Breast epithelium (tissue), 4 donors: ENCODE measurements around the gene NSUN2. TPM values are rescaled to one million over a fixed set of nuclear protein-coding genes. Genes with fewer than 3 reads are reported as not detected.

Source experiments
- DNase-seq, 2 donors: peaks; one replicate each; pipeline ENCODE4 v3.0.0-alpha.2; 2019; ENCODE audit warnings: low spot score in 2 of 2
- H3K27ac ChIP-seq, 2 donors: fragments of 200-600 bp; sonication (generic) in 1 of 2; one replicate each; pipeline ENCODE4 v1.5.1; 2016 to 2019; ENCODE audit warnings: mild to moderate bottlenecking in 1 of 2
- H3K27me3 ChIP-seq, 2 donors: fragments of 200-600 bp; sonication (generic) in 1 of 2; one replicate each; pipeline versions ENCODE4 v1.5.1 to v1.6.0; 2017 to 2019; ENCODE audit warnings: control low read depth in 1 of 2, mild to moderate bottlenecking in 1 of 2
- H3K36me3 ChIP-seq: fragments of 200-600 bp; one replicate; pipeline ENCODE4 v1.5.1; 2019
- H3K4me1 ChIP-seq, 2 donors: fragments of 200-600 bp; sonication (generic); one replicate each; pipeline ENCODE4 v1.5.1; 2016 to 2019; ENCODE audit warnings: control low read depth in 1 of 2
- H3K4me3 ChIP-seq, 3 donors: fragments of 200-600 bp; sonication (generic); 1 replicate in 2 of 3; 2 replicates in 1 of 3; pipeline ENCODE4 v1.5.1; 2016 to 2019; ENCODE audit warnings: mild to moderate bottlenecking in 3 of 3, moderate library complexity in 2 of 3
- H3K9me3 ChIP-seq, 2 donors: fragments of 200-600 bp; sonication (generic) in 1 of 2; one replicate each; pipeline ENCODE4 v1.5.1; 2016 to 2019; ENCODE audit warnings: control low read depth in 1 of 2
- CTCF ChIP-seq, 3 donors: fragments of 450-650 bp; IDR thresholded peaks; one replicate each; pipeline ENCODE4 v1.5.1; 2016 to 2017; ENCODE audit warnings: antibody characterized with exemption in 3 of 3, mild to moderate bottlenecking in 3 of 3, moderate library complexity in 3 of 3
- POLR2A ChIP-seq: fragments of 450-650 bp; IDR thresholded peaks from one replicate; pipeline ENCODE4 v1.6.1; 2016; ENCODE audit warnings: antibody characterized with exemption, mild to moderate bottlenecking, moderate library complexity
- POLR2AphosphoS5 ChIP-seq, 3 donors: sonication (generic); formaldehyde crosslinking; IDR thresholded peaks; one replicate each; pipeline ENCODE4 v1.6.1; 2017; ENCODE audit warnings: antibody characterized with exemption in 3 of 3
- intact Hi-C: fragments of 100-400 bp; cut with DNase I; formaldehyde crosslinking; loops from one replicate; pipeline ENCODE4 v1.15.1; 2023; ENCODE audit warnings: low total_unique reads
- total RNA-seq, 3 donors: library from RNA; depleted of rRNA; stranded (reverse); fragments of >200 nt; gene quantifications; one replicate each; pipeline ENCODE4 v1.1.0, GENCODE V29; 2016

Gene NSUN2
- total RNA-seq, 3 donors from 2014 or later, result 36.8 to 58.7 (median 55.6) TPM

GRCh38 chr5:6552612-6553011, 80.2 kb downstream of the NSUN2 start:
- no peak for DNase-seq
- intact Hi-C loops, result no loop called here
- TF ChIP-seq POLR2AphosphoS5 (IDR thresholded peaks at IDR 0.05) (no peak), POLR2A (no peak), CTCF (IDR thresholded peaks at IDR 0.05) (no peak)
- Histone ChIP-seq H3K27me3 (peaks cover 0 to 5% of the 10 kb centered on the region in 2 donors), H3K4me3 (no peak overlapping the region), H3K9me3 (no peaks in the 10 kb centered on the region), H3K4me1 (no peaks in the 10 kb centered on the region), H3K36me3 (no peaks in the 10 kb centered on the region), H3K27ac (no peak overlapping the region)

GRCh38 chr5:6551955-6552313, 80.9 kb downstream of the NSUN2 start:
- peaks cover 0 to 5% of the 10 kb centered on the region in 2 donors for H3K27me3 ChIP-seq
- no peaks in the 10 kb centered on the region for H3K4me1 ChIP-seq
- no peak overlapping the region for H3K27ac ChIP-seq
- H3K9me3 ChIP-seq, result no peaks in the 10 kb centered on the region
- DNase-seq, result no peak
- no peak overlapping the region for H3K4me3 ChIP-seq
- intact Hi-C loops, result no loop called here
- no peaks in the 10 kb centered on the region for H3K36me3 ChIP-seq
- TF ChIP-seq CTCF (IDR thresholded peaks at IDR 0.05), result no peak
- no peak for TF ChIP-seq POLR2AphosphoS5 (IDR thresholded peaks at IDR 0.05)
- TF ChIP-seq POLR2A, result no peak

- Histone ChIP-seq H3K27me3 (peaks cover 0 to 5% of the 10 kb centered on the region in 2 donors), H3K9me3 (no peaks in the 10 kb centered on the region), H3K36me3 (no peaks in the 10 kb centered on the region), H3K4me3 (no peak overlapping the region), H3K27ac (no peak overlapping the region), H3K4me1 (no peaks in the 10 kb centered on the region)
- intact Hi-C loops, result no loop called here
- TF ChIP-seq POLR2A (no peak), CTCF (IDR thresholded peaks at IDR 0.05) (no peak), POLR2AphosphoS5 (IDR thresholded peaks at IDR 0.05) (no peak)
- DNase-seq, result no peak
Measured at GRCh38 chr5:6551287-6551954, 81.4 kb downstream of the NSUN2 start.

GRCh38 chr5:6550628-6551027, 82.2 kb downstream of the NSUN2 start:
- Histone ChIP-seq H3K4me1 (no peaks in the 10 kb centered on the region), H3K27me3 (peaks cover 0 to 5% of the 10 kb centered on the region in 2 donors), H3K27ac (no peak overlapping the region), H3K9me3 (no peaks in the 10 kb centered on the region), H3K4me3 (no peak overlapping the region), H3K36me3 (no peaks in the 10 kb centered on the region)
- no peak for DNase-seq
- intact Hi-C loops, result no loop called here
- no peak for TF ChIP-seq CTCF (IDR thresholded peaks at IDR 0.05)
- TF ChIP-seq POLR2A, result no peak
- TF ChIP-seq POLR2AphosphoS5 (IDR thresholded peaks at IDR 0.05), result no peak

Other genes with a start within 250 kb of the NSUN2 start
- gene UBE2QL1, start 184.2 kb downstream of the NSUN2 start, total RNA-seq, result 1 to 10 TPM in 2 of 3 donors, under 1 TPM in 1; 0.44 to 1.8 (median 1.6) TPM
- 10 to 100 TPM in 1 of 3 donors, 1 to 10 TPM in 2; 3.6 to 10.6 (median 7.0) TPM for gene SRD5A1, start 396 bp upstream of the NSUN2 start, total RNA-seq
- 10 to 100 TPM; 24.1 to 26.2 (median 24.8) TPM for gene TENT4A, start 80.4 kb upstream of the NSUN2 start, total RNA-seq